ENCODE measurements around the gene ZNF774.
A peak's percentile ranks its signal among the peaks of the same experiment; 100 is the strongest.

The ZNF774 gene

GRCh38 chr15:90400005-90400758 lies 48.1 kb downstream of the ZNF774 start:
- no peak for DNase-seq (ENCODE audit: extremely low read depth, low read depth)
- TF ChIP-seq CTCF (IDR thresholded peaks at IDR 0.05; ENCODE audit: low read depth, low read length): no peak

- no peak for TF ChIP-seq CTCF (IDR thresholded peaks at IDR 0.05; ENCODE audit: low read depth, low read length)
- peak; percentile 87 for DNase-seq (ENCODE audit: extremely low read depth, low read depth)
These were observed 48.8 kb downstream of the ZNF774 start for GRCh38 chr15:90400759-90401314.

GRCh38 chr15:90401495-90401894 lies 49.4 kb downstream of the ZNF774 start:
- TF ChIP-seq CTCF (IDR thresholded peaks at IDR 0.05; ENCODE audit: low read depth, low read length): no peak
- DNase-seq (ENCODE audit: extremely low read depth, low read depth): no peak

GRCh38 chr15:90402223-90402622 lies 50.1 kb downstream of the ZNF774 start:
- TF ChIP-seq CTCF (IDR thresholded peaks at IDR 0.05; ENCODE audit: low read depth, low read length): no peak

DNA sequence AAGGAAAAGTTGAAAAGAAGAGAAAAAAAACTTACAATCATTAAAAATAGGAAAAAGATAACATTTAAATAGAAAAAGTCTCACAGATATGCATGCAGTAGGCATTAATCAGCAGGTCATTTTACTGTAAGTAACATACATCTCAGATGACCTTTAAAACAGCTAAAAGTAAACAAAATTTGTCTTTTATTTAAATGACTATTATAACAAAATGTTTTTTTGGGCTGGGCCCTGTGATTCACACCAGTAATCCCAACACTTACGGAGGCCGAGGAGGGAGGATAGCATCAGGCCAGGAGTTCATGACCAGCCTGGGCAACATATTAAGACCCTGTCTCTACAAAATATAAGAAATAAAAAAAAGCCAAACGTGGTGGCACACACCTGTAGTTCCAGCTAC lies 50.7 kb downstream of the ZNF774 start:
- DNase-seq (ENCODE audit: extremely low read depth, low read depth): no peak

More at GRCh38 chr15:90402223-90402622, 50.1 kb downstream of the ZNF774 start:
- DNase-seq (ENCODE audit: extremely low read depth, low read depth): peak; percentile 59

DNA sequence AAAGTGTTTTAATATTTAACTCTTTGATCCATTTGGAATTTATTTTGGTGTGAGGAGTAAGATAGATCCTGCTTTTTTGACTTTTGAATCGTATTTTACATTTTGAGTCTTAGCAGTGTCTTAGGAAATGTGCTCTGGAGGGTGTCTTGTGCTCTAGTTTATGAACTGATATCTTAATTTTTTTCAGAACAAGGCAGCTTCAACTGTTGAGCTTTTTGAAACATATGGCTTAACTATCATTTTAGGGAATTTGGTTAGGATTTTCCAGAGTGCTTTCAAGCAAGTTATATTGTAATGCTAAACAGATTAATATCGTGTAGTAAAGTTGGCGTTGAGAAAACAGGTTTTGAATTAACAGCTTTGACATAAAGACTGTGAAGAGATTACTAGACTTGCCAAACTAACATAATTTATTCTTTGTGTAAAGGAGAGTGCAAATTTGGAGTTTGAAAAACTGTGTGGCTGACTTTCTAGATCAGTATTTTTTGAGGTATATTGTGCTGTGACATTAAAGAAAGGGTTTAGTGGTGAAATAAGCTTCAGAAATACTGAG lies 53.0 kb downstream of the ZNF774 start:
- TF ChIP-seq CTCF (IDR thresholded peaks at IDR 0.05; ENCODE audit: low read depth, low read length): no peak
- DNase-seq (ENCODE audit: extremely low read depth, low read depth): no peak

More for the DNA sequence above, 50.7 kb downstream of the ZNF774 start:
- no peak for TF ChIP-seq CTCF (IDR thresholded peaks at IDR 0.05; ENCODE audit: low read depth, low read length)

GRCh38 chr15:90407336-90407735 lies 55.3 kb downstream of the ZNF774 start:
- DNase-seq (ENCODE audit: extremely low read depth, low read depth): no peak
- no peak for TF ChIP-seq CTCF (IDR thresholded peaks at IDR 0.05; ENCODE audit: low read depth, low read length)
